ENCODE measurements around the gene MDH1.

Gene MDH1

GRCh38 chr2:63632382-63632781 lies 43.6 kb downstream of the MDH1 start:
- DNase-seq, result no peak

GRCh38 chr2:63639344-63639743 lies 50.6 kb downstream of the MDH1 start:
- no peak for DNase-seq

- DNase-seq, result no peak
Measured at GRCh38 chr2:63642946-63643345, 54.2 kb downstream of the MDH1 start.

- DNase-seq, result no peak
Measured at GRCh38 chr2:63643486-63643885, 54.7 kb downstream of the MDH1 start.

GRCh38 chr2:63648632-63649031 lies 59.9 kb downstream of the MDH1 start:
- no peak for DNase-seq

GRCh38 chr2:63649829-63650228 lies 61.1 kb downstream of the MDH1 start:
- DNase-seq, result no peak

- no peak for DNase-seq
Measured at GRCh38 chr2:63650756-63651155, 62.0 kb downstream of the MDH1 start.

GRCh38 chr2:63651356-63651755 lies 62.6 kb downstream of the MDH1 start:
- no peak for DNase-seq

- DNase-seq, result no peak
Measured at GRCh38 chr2:63651861-63652651, 63.3 kb downstream of the MDH1 start.

- no peak for DNase-seq
Measured at GRCh38 chr2:63652652-63652985, 63.9 kb downstream of the MDH1 start.

- DNase-seq, result no peak
Measured at GRCh38 chr2:63654959-63655358, 66.2 kb downstream of the MDH1 start.

Data from hypothalamus (tissue), 51 donors.